ENCODE data around the gene SLC1A4. TPM values are rescaled to one million over a fixed set of nuclear protein-coding genes. Genes with fewer than 3 reads are reported as not detected.
"Not testable (repeated sequence)": the region's sequence is repeated elsewhere in the genome, so short reads cannot be mapped to it uniquely, and the experiment has no call there.

The SLC1A4 gene
- total RNA-seq, 4 donors from 2014 or later: 2.7 to 12.4 (median 3.4) TPM

DNA sequence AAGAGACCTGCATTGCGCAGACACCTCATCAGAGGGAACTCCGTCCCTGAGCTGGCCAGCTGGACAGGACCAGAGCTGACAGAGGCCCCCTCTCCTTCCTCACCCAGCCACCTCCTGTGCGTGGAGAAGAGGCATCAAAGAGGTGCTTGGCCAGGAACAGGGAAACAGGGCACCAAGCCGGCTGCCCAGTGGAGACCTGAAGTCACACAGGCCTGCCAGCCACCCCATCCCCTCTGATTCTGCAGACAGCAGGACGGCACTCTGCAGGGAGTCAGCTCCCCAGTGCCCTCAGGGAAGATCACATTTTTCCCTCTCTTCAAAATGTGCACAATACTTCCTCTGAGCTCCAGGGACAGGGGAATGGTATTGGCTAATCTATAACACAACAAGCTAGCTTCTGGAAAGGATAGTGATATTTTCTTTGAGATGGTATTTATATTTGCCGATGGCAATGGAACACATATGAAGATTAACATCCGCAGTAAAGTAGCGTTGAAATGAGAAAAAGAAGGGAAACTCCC is 30.5 kb downstream of the SLC1A4 start:
- Histone ChIP-seq H3K9me3 (no peaks in the 10 kb centered on the region), H3K27ac (no peak overlapping the region), H3K4me3 (no peak overlapping the region), H3K36me3 (peaks cover 0 to 24% (median 0%) of the 10 kb centered on the region in 3 donors), H3K27me3 (no peaks in the 10 kb centered on the region), H3K4me1 (no peaks in the 10 kb centered on the region)
- TF ChIP-seq, protein P1, sequence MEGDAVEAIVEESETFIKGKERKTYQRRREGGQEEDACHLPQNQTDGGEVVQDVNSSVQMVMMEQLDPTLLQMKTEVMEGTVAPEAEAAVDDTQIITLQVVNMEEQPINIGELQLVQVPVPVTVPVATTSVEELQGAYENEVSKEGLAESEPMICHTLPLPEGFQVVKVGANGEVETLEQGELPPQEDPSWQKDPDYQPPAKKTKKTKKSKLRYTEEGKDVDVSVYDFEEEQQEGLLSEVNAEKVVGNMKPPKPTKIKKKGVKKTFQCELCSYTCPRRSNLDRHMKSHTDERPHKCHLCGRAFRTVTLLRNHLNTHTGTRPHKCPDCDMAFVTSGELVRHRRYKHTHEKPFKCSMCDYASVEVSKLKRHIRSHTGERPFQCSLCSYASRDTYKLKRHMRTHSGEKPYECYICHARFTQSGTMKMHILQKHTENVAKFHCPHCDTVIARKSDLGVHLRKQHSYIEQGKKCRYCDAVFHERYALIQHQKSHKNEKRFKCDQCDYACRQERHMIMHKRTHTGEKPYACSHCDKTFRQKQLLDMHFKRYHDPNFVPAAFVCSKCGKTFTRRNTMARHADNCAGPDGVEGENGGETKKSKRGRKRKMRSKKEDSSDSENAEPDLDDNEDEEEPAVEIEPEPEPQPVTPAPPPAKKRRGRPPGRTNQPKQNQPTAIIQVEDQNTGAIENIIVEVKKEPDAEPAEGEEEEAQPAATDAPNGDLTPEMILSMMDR (IDR thresholded peaks at IDR 0.05): no peak
- no peak for TF ChIP-seq POLR2A (IDR thresholded peaks at IDR 0.05)
- no peak for DNase-seq

DNA sequence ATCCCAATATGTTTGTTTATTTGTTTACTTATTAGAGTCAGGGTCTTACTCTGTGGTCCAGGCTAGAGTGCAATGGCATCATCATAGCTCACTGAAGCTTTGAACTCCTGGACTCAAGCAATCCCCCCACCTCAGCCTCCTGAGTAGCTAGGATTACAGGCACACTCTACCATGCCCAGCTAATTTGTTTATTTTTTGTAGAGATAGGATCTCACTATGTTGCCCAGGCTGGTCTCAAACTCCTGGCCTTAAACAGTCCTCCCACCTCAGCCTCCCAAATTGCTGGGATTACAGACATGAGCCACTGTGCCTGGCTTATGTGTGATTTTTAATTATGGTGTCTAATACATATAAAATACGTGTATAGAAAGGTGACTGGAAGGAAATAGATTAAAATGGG is 31.1 kb downstream of the SLC1A4 start:
- not testable (repeated sequence) for DNase-seq, H3K4me1 ChIP-seq, H3K4me3 ChIP-seq, H3K27me3 ChIP-seq, H3K9me3 ChIP-seq, H3K27ac ChIP-seq
- peaks cover 0 to 24% (median 0%) of the 10 kb centered on the region in 3 donors for H3K36me3 ChIP-seq

DNA sequence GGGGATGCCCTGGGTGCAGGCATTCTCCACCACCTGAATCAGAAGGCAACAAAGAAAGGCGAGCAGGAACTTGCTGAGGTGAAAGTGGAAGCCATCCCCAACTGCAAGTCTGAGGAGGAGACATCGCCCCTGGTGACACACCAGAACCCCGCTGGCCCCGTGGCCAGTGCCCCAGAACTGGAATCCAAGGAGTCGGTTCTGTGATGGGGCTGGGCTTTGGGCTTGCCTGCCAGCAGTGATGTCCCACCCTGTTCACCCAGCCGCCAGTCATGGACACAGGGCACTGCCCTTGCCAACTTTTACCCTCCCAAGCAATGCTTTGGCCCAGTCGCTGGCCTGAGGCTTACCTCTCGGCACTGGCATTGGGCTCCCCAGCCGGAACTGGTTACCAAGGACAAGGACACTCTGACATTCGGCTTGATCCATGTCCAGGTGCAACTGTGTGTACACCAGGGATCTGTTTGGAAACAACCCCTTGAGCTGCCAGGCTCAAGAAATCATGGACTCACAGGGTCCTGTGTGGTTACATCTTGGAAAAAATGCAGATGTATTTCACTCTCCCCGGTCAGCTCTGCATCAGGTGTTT is 31.8 kb downstream of the SLC1A4 start:
- no peak for DNase-seq
- Histone ChIP-seq H3K4me1 (peaks cover 0 to 5% (median 2%) of the 10 kb centered on the region in 4 donors), H3K4me3 (no peak overlapping the region), H3K36me3 (peaks cover 0 to 19% (median 0%) of the 10 kb centered on the region in 3 donors), H3K9me3 (no peaks in the 10 kb centered on the region), H3K27ac (no peak overlapping the region), H3K27me3 (no peaks in the 10 kb centered on the region)
- no peak for TF ChIP-seq POLR2A (IDR thresholded peaks at IDR 0.05)
- TF ChIP-seq, protein P1 (IDR thresholded peaks at IDR 0.05): no peak

DNA sequence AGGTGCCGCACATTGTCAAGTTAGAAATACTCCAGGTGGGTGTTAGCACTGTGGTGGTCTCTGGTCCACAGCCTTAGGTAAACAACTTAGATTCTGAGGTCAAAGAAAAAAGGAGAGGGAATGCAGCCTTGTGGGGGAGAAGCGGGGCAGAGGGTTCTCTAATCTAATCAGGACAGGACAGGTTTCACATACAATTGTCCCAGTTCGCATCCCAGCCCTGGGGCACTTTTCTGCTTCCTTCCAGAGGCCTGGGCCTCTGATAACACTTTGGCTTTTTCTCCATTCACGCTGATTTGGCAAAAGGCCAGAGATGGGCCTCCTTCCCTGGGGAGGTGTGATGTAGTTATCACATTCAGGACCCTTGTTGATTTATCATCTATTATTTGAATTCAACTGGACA is 32.5 kb downstream of the SLC1A4 start:
- H3K4me1 ChIP-seq: peaks cover 0 to 12% (median 5%) of the 10 kb centered on the region in 4 donors
- DNase-seq: no peak
- H3K27ac ChIP-seq: no peak overlapping the region
- H3K36me3 ChIP-seq: peaks cover 0 to 12% (median 0%) of the 10 kb centered on the region in 3 donors
- H3K9me3 ChIP-seq: no peaks in the 10 kb centered on the region
- no peak for TF ChIP-seq POLR2A (IDR thresholded peaks at IDR 0.05)
- H3K4me3 ChIP-seq: no peak overlapping the region
- no peaks in the 10 kb centered on the region for H3K27me3 ChIP-seq

DNA sequence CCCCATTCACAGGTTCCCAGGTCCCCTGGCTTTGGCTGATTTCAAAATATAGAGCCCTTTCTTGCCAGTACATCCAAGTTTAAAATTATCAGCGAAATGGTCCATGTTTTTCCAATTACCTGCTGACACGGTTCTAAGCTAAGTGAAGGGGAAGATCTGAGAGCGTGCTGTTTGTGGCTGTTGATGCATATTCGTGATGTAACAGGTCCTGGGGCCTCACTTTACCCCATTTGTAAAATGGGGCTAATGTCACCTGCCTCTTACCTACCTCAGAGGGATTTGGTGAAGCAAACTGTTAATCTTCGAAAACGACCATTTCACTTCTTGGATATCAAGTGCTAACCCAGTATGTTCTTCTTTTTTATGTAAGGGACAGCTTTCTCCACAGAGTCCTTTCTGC is 33.0 kb downstream of the SLC1A4 start:
- Histone ChIP-seq H3K9me3 (no peaks in the 10 kb centered on the region), H3K27ac (no peak overlapping the region), H3K27me3 (no peaks in the 10 kb centered on the region), H3K4me1 (peaks cover 0 to 16% (median 6%) of the 10 kb centered on the region in 4 donors), H3K36me3 (peaks cover 0 to 12% (median 0%) of the 10 kb centered on the region in 3 donors), H3K4me3 (no peak overlapping the region)
- no peak for DNase-seq
- TF ChIP-seq POLR2A (IDR thresholded peaks at IDR 0.05): no peak
- TF ChIP-seq, protein P1 (IDR thresholded peaks at IDR 0.05): no peak

DNA sequence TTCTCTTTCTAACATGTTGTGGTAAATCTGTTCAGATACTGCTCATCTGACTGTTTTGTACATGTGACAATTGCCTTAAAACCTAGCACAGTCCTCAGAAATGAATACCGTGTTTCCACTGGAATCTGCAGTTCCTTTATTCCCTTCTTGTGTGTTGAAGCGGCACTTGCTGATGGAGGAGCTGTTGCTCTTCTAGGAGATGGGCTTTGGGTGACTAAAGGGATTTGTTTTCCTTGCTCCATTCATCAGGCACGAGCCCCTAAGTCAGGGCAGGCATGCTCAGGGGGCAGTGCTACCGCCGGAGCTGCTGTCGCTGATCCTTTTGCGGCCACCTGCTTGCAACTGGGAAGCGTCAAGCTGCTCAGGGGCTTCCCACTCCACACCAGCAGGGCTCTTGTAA is 34.5 kb downstream of the SLC1A4 start:
- Histone ChIP-seq H3K9me3 (no peaks in the 10 kb centered on the region), H3K27me3 (no peaks in the 10 kb centered on the region), H3K27ac (no peak overlapping the region), H3K4me1 (peaks cover 0 to 16% (median 6%) of the 10 kb centered on the region in 4 donors), H3K36me3 (peaks cover 0 to 12% (median 0%) of the 10 kb centered on the region in 3 donors), H3K4me3 (no peak overlapping the region)
- no peak for DNase-seq
- TF ChIP-seq, protein P1 (IDR thresholded peaks at IDR 0.05): no peak
- TF ChIP-seq POLR2A (IDR thresholded peaks at IDR 0.05): no peak
